SW480 (cell line): Measurements from ENCODE around the gene H6PD.
A peak's percentile ranks its signal among the peaks of the same experiment; 100 is the strongest.

Source experiments
- DNase-seq: peaks from one replicate; pipeline ENCODE4 v3.0.0-alpha.2; 2016; ENCODE audit warnings: low spot score

H6PD gene

DNA sequence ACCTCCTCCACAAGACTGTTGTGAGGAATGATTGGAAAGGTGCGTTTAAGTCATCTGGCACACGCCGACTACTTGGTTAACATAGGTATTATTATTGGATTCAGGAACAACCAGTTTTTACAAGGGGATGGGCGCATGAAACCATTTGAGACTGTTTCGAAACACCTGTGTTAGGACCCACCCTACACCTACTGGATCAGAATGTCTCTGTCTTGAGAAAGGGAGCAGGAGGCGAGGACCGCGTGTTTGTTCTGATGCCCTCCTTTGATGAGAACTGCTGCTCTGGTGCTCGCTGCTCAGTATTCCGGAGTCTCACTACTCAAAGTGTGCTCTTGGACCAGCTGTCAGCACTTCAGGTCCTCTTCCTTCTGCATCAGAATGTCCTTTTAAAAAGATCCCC is 7.3 kb downstream of the H6PD start:
- DNase-seq: no peak

DNA sequence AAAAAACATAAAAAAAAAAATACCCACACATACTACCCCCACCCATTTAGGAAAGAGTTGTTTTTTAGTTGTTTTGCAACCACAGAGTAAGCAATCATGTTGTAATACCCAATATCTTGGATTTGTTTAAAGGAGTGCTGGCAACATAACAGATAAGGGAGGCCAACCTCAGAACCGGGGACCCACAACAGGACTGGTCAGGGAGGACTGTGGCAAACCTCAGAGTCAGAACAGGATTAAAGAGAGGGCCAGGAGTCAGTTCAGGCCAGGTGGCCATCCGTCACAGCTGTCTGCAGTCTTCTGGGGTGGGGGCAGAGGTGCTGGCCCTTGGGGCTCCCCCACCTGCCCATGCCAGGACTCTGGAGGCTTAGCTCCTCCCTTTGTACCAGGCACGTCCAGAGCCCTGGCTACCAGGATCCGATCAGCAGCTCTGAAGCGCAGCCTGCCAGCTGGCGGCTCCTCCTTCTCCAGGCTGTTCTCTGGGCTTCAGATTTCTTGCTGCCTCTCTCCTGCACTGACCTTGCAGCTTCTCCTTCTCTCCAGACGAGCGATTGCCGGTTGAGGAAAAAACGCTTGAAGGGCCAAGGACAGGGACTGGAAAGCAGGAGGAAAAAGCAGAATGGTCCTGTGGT is 7.9 kb downstream of the H6PD start:
- DNase-seq: no peak

DNA sequence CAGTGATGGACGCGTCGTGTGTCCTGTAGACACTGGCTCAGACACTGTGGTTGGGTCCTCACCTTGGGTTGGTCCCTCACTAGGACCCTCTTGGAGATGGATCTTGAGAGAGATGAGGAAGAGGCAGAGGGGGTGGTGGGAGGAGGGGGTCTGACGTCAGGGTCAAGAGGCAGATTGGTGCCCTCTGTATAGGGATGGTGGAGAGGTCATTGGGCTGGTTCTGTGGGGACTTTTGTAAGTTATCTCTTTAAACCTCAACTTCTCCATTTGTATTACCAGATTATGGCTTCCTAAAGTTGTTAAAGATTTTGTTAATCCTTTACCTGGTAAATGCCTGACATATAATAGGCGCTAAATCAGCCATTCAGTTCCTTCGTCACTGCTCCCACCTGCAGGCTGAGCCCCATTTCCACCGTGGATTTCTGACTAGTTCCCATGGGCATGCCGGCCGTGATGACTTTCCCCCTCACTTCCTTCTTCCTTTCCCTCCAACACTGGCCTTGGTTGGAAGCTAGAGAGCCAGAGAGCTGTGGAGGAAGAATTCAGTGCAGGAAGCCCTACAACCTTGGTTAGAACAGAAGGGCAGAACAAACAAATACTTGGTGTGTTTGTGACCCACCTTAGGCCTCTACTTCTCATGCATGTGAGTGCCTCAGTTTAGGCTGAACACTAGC is 8.6 kb downstream of the H6PD start:
- DNase-seq: no peak

DNA sequence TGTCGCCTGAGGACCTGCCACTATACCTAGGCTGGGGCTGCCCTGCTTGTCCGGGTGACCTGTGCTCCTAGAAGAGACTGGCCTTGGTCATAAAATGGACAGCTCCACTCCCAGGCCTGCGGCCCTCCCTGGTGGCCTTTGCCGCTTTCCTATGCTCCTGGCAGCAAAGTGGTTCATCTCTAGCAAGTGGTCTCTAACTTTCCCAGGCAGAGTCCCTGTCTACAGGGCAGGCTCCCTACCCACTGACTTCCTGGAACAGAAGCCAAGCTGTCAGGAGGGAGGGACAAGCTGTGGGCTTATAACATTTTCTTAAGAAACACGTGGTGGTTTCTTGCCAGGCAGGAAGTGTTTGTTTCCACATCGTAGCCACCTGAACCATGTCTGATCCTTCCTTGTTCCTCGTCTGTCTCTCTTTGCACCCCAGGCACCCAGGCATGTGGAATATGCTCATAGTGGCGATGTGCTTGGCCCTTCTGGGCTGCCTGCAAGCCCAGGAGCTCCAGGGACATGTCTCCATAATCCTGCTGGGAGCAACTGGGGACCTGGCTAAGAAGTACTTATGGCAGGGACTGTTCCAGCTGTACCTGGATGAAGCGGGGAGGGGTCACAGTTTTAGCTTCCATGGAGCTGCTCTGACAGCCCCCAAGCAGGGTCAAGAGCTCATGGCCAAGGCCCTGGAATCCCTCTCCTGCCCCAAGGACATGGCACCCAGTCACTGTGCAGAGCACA is 10.1 kb downstream of the H6PD start:
- DNase-seq: no peak

DNA sequence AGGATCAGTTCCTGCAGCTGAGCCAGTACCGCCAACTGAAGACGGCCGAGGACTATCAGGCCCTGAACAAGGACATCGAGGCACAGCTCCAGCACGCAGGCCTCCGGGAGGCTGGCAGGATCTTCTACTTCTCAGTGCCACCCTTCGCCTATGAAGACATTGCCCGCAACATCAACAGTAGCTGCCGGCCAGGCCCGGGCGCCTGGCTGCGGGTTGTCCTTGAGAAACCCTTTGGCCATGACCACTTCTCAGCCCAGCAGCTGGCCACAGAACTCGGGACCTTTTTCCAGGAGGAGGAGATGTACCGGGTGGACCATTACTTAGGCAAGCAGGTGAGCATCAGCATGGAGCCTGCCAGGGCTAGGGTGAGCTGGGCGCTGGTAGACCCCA is 10.7 kb downstream of the H6PD start:
- no peak for DNase-seq

DNA sequence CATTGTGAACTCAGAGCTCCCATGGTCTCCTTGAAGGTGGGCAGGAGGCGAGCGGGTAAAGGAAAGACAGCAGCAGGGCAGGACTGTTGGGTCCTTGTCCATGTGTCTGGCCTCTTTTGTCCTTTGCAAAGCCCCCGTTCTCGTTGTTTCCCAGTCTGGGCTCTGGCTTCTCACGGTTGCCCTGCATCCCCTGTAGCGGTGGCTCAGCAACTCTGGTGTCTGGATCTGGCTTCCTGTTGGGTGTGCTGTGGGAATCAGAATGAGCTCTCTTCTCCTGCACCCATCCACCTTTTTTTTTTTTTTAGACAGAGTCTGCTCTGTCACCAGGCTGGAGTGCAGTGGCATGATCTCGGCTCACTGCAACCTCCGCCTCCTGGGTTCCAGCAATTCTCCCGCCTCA is 11.1 kb downstream of the H6PD start:
- DNase-seq: no peak

DNA sequence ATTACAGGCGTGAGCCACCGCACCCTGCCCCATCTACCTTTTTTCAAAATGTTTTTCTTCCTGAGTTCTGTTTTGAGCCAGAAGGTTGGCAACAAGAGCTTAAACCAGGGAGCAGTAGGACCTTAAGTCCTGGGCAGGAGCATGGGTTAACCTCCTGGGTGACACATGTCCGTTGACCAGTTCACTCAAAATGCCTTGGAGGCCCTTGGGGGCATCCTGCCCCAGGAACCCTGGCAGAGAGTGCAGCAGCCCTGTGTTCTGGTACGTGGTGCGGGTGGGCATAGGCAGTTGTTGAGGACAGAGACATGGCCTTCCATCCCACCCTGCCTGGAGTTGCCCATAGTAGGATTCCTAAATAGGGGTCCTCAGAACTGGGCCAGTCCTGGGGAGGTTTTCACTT is 11.6 kb downstream of the H6PD start:
- no peak for DNase-seq

DNA sequence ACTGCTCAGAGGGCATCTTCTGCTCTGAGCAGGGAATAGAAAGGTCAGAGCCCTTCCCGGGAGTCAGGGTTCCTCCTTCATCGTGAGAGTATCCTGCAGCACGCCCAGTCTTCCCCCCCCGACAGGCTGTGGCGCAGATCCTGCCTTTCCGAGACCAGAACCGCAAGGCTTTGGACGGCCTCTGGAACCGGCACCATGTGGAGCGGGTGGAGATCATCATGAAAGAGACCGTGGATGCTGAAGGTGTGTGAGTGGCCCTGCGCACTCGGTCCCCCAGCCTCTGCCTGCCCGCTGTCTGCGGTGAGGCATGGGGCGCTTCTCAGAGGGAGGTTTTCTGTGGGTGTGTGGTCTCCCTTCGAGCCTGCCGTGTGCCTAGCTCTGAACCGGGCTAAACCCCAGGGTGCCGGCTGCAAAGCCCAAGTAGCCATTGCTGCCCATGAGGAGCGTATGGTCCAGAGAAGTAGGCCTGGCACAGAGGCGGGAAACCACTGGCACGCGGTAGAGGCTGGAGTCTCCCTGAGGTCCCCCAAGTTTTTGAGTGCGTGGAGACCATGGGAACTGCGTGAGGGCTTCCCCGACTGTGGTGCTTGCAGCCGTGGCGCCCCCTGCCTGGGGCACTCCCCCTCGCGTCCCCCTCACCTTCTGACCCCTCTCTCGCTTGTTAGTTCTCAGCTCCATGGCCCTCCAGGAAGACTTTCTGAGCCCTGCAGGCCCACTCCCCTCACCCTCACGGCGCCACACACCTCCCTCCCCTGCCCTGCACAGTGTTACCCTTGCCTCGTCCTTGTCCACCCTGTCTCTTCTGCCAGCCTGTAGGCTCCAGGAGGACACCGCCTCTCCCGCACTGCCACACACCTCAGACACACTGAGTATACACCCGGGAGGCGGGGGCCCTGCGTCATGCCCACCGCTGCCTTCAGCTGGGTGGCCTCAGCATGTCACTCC is 12.5 kb downstream of the H6PD start:
- no peak for DNase-seq

DNA sequence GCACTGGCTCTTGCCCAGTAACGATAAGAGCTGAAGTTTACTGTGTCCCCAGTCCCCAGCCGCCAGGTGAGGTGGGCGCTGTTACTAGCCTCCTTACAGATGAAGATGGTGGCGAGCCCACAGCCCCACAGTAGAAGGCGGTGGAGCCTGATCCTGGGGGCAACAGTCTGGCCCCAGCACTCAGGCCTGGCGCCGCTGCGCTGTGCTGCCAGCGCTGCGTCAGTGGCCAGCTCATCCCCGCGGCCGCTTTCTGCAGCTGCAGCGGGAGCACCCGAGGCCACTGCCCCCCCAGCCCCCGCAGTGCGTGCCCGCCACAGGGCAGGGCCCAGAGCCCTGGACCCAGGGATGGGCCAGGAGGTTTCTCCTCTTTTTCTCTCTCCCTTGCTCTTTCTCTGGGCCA is 13.3 kb downstream of the H6PD start:
- DNase-seq: no peak

DNA sequence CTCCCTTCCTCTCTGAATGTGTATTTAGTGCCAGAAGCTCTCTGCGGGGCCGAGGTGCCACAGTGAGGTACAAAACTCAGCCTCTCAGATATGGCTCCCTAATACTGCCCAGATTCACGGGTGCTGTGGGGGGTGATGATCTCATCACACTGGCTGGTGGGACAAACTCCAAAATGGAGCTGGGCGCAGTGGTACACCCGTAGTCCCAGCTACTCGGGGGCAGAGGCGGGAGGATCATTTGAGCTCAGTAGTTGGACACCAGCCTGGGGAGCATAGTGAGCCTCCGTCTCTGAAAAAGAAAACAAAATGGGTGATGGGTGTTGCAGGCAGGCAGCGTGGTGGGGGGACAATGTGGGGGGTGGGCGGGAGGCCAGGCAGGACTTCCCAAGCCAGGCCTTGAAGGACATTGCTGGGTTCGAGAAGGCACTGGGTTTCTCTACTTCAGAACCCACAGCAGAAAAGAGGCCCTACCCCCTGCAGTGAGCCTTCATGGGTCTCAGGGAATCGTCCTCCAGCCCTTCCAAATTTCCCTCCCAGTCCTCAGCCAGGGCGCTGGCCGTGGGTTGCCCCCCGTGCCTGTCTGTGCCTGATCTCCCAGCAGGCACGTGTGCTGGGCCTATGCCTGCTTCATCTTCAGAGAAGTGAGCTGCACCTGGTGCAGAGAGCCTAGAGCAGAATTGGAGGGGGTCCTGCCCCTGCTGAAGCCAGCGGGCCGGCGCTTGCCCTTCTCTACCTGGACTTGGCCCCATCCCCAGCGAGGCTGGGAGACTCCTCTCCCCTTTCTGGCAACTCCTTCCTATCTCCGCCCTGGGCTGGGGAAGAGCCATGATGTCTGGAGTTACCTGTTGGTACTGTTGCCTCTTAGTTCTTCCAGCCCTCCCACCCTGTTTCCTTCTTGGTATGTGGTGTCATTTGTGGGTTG is 14.0 kb downstream of the H6PD start:
- DNase-seq: no peak

DNA sequence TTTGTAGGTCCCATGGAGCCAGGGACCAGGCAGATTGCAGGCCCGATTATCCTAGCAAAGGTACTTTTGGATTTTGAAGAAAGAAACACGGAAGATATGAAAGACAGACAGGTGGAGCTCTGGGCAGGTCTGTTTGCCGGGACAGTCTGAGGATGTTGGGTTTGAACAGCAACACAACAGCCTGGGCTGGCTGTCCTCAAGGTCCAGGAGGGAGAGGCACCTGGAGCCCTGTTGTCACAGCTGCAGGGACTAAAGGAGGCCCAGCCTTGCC is 14.6 kb downstream of the H6PD start:
- DNase-seq: no peak

DNA sequence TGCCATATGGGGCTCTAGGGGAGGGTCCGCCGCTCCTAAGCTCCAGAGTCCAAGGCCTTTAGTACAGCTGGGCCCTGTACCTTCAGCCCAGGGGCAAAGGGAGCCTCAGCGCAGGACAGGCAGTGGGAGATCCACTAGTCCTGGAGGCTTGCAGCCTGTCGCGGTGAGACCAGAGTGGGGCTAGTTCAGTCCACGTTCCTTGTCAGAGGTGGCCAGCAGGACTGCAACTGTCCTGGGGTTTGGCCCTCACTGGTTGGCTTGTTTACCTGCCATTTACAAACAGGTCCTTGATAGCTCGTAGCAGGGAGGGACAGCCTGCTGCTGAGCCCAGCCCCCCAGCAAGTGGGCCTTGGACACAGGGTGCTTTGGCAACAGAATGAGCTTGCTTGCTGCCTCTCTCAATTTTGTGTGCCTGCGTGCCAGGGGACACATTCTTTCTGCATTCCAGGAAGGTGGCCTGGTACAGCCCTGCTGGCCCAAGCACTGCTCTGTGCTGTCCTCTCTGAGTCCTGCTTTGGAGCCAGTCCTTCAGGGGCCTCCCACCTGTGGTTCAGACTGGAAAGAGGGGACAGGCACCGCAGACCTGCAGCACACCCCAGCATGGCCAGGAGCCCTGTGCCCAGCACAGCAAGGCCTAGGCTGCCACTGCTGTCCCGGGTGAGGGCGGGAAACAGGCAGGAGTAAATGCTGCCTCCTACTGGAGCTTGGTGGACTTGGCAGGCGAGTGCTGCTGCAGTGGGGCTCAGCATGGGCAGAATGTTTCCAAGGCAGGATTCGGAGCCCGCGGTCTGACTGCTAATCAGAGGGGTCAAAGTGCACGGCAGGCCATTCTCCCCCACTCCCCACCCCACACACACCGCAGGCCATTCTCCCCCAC is 15.2 kb downstream of the H6PD start:
- peak; percentile 77 for DNase-seq

DNA sequence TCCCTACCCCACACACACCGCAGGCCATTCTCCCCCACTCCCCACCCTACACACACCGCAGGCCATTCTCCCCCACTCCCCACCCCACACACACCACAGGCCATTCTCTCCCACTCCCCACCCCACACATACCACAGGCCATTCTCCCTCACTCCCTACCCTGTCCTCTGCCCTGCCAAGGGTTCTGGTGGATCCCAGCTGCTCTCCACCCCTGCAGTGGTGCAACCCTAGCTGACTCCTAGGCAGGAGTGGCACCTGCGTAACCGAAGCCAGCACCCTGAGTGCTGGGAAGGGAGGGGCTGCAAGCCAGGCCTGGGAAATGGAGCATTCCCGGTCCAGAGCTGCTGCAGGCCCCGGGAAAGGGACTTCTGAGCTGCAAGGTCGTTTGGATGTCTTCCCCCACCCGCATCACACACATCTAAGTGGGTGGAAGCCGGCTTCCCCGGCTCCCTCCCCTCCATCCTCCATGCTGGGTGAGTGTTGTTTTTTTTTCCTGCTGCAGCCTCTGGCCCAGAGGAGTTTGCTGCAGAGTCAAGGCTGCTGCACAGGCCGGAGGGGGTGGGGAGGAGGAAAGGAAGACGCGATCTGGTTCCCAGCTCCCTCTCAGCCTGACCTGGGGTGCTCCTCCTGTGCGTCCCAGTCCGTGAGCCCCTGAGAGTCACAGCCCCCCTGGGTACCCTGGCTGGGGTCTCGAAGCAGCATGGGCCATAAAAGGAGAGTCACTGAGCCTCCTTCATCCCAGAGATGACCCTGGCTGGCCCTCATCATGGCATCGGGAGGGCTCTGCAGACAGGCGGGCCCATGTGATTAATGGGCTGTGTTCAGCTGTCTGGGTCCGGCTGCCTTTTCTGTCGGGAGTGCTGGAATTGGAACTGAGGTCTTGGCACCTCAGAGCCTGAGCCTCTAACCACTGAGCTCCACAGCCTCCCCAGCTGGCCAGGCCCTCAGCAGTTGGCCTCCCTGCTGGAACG is 16.1 kb downstream of the H6PD start:
- DNase-seq: peak; percentile 81

DNA sequence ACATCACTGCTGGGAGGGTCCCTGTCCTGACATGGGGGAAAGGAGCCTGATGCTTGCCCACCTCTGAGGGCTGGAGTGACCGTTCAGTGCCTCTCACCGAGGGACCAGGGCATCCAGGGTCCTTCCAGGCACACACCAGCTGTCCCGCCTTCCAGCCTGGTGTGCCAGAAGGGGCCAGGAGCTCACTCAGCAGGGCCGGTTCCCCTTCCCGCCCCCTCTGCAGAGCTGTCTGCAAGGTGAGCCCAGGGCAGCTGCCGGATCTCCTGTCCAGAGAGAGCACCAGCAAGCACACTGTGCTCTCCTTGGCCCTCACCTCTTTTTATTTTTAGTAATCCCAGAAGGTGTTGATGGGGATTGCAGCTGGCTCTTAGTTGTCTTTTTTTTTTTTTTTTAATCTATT is 16.9 kb downstream of the H6PD start:
- DNase-seq: no peak

DNA sequence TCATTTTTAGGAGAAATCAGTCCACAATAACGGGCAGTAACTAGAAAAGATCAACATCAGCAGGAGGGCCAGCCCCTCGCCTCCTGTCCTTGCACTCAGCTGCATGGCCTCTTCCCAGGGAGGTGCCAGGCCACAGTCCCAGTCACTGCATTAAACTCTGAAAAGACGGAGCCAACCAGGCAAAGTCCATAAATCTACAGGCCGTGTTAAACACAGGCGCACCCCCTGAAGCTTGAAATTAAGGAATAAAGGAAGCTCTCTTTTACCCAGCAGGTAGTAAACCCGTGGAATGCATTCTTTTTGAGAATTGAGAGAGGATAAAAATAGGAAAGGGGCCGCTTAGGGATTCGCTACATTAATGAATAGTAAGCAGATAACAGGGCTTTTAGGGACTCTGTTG is 18.4 kb downstream of the H6PD start:
- DNase-seq: no peak

DNA sequence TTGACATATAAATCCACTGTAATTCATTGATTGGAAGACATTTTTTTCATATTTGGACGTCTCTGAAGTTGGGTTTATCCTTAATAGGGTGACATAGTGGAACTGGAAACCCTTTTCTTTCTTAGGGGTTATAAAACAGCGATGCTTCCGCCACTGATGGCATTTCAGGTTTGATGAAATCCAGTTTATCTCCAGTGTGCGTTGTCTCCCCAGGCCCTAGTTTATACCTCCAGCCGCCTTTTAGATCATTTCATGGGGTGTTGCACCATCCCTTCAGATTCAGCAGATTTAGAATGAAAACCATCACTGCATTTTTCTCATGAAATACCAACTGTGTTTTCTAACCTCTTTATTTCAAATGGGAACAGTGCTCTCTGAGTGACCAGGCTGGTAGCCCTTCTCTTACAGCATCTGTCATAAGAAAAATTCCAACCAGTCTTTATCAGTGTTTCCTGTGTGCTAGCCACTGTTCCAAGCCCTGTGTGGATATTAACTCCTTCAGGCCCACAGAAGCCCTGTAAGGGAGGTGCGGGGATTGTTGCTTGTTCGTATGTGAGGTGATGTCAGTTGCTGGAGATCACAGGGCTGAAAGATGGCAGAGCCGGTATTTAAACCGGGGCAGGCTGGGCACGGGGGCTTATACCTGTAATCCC is 19.0 kb downstream of the H6PD start:
- DNase-seq: no peak

DNA sequence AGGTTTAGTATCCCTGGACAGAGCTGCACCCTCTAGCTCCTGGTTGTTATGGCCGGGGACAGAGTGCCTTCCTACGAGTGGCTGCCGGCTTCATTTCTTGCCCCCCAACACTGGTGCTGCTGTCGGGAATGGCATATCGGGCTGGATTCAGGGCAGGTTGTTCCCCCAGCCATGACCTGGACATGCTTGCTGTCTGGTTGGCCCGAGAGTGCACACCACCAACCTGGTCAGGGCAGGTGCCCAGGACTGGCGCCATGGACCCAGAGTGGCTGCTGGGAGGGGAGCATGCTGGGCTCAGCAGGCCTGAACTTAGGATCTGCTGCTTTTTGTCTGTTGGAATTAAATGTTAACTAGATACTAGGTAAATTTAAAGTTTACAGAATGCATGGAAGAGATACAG is 21.8 kb downstream of the H6PD start:
- DNase-seq: no peak

DNA sequence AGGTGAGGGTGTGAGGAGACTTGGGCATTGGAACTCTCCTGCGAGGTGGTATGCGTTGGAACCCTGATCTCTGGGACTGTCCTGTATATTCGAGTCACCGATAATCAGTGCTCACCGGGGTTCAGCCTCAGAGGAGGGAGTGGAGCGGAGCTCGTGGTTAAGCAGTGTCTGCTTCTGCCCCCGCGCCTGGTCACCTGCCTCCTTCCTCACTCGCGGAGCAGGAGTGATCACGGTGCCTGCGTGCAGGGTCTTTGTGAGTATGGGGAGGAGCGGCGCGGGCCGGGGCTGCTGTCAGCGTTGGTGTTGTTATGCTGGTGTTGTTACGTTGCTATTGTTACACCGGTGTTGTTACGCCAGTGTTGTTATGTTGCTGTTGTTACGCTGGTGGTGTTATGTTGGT is 23.3 kb downstream of the H6PD start:
- no peak for DNase-seq

DNA sequence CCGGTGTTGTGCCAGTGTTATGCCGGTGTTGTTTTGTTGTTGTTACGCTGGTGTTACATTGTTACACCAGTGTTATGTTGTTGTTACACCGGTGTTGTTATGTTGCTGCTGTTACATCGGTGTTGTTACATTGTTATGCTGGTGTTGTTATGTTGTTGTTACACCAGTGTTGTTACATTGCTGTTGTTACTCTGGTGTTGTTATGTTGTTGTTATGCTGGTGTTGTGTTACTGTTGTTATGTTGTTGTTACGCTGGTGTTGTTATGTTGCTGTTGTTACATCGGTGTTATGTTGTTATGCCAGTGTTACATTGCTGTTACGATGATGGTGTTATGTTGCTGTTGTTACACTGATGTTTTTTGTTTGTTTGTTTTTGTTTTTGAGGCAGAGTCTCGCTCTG is 24.1 kb downstream of the H6PD start:
- DNase-seq: no peak
